Nephron (organoid): ENCODE measurements around the gene ST6GALNAC3.

ENCODE experiments used
- H3K27ac Mint-ChIP-seq, 3 experiments: 2 replicates each; pipeline ENCODE4 v1.8.0; 2020; ENCODE audit warnings: mixed read lengths in 3 of 3, mild to moderate bottlenecking in 2 of 3, moderate library complexity in 1 of 3
- H3K27me3 Mint-ChIP-seq: 2 replicates; pipeline ENCODE4 v1.8.0; 2021; ENCODE audit warnings: low read depth, mild to moderate bottlenecking, moderate library complexity, mixed read lengths
- H3K36me3 Mint-ChIP-seq: 2 replicates; pipeline ENCODE4 v1.8.0; 2020; ENCODE audit warnings: low read depth, mixed read lengths
- H3K4me1 Mint-ChIP-seq: 2 replicates; pipeline ENCODE4 v1.8.0; 2020; ENCODE audit warnings: mixed read lengths
- H3K4me3 Mint-ChIP-seq, 3 experiments: 2 replicates each; pipeline ENCODE4 v1.8.0; 2020; ENCODE audit warnings: mild to moderate bottlenecking in 3 of 3, mixed read lengths in 3 of 3, moderate library complexity in 2 of 3
- H3K9me3 Mint-ChIP-seq: 2 replicates; pipeline ENCODE4 v1.8.0; 2020; ENCODE audit warnings: mixed read lengths
- CTCF ChIP-seq, 3 experiments: fragments of 200-600 bp; sonication (generic); IDR thresholded peaks; one replicate each; pipeline ENCODE4 v1.5.0; 2021; ENCODE audit warnings: antibody characterized with exemption in 3 of 3; ENCODE audit not compliant: unreplicated experiment in 3 of 3

The ST6GALNAC3 gene

GRCh38 chr1:76508871-76509270 is 434.3 kb downstream of the ST6GALNAC3 start:
- TF ChIP-seq CTCF (IDR thresholded peaks at IDR 0.05; ENCODE audit: unreplicated experiment in 3 of 3): no peak
- Mint-ChIP-seq H3K9me3 (no peaks in the 10 kb centered on the region), H3K4me1 (peaks cover 25% of the 10 kb centered on the region), H3K4me3 (no peak overlapping the region), H3K27me3 (no peaks in the 10 kb centered on the region), H3K36me3 (peaks cover 3% of the 10 kb centered on the region), H3K27ac (no peak overlapping the region)

- peaks cover 28% of the 10 kb centered on the region for H3K4me1 Mint-ChIP-seq
- no peaks in the 10 kb centered on the region for H3K9me3 Mint-ChIP-seq
- peak overlapping the region in 2 of 3 experiments; percentile 6 to 56 for H3K27ac Mint-ChIP-seq
- H3K27me3 Mint-ChIP-seq: no peaks in the 10 kb centered on the region
- no peak overlapping the region for H3K4me3 Mint-ChIP-seq
- TF ChIP-seq CTCF (IDR thresholded peaks at IDR 0.05; ENCODE audit: unreplicated experiment in 3 of 3): no peak
- H3K36me3 Mint-ChIP-seq: peaks cover 3% of the 10 kb centered on the region
These were observed 436.4 kb downstream of the ST6GALNAC3 start for GRCh38 chr1:76510672-76511557.

- Mint-ChIP-seq H3K4me1 (peaks cover 31% of the 10 kb centered on the region), H3K27me3 (no peaks in the 10 kb centered on the region)
- TF ChIP-seq CTCF (IDR thresholded peaks at IDR 0.05; ENCODE audit: unreplicated experiment in 3 of 3): no peak
These were observed 437.1 kb downstream of the ST6GALNAC3 start for GRCh38 chr1:76511558-76512179.

GRCh38 chr1:76530953-76531352 is 456.4 kb downstream of the ST6GALNAC3 start:
- Mint-ChIP-seq H3K4me3 (no peak overlapping the region), H3K27me3 (no peaks in the 10 kb centered on the region), H3K27ac (no peak overlapping the region), H3K9me3 (no peaks in the 10 kb centered on the region), H3K36me3 (peaks cover 8% of the 10 kb centered on the region), H3K4me1 (peaks cover 13% of the 10 kb centered on the region)
- TF ChIP-seq CTCF (IDR thresholded peaks at IDR 0.05; ENCODE audit: unreplicated experiment in 3 of 3): no peak

More at GRCh38 chr1:76511558-76512179, 437.1 kb downstream of the ST6GALNAC3 start:
- Mint-ChIP-seq H3K9me3 (no peaks in the 10 kb centered on the region), H3K4me3 (no peak overlapping the region), H3K36me3 (peaks cover 3% of the 10 kb centered on the region), H3K27ac (peak overlapping the region; percentile 6 to 56 (median 24))

- Mint-ChIP-seq H3K36me3 (peaks cover under 1% of the 10 kb centered on the region), H3K27ac (no peak overlapping the region), H3K27me3 (no peaks in the 10 kb centered on the region), H3K4me1 (peaks cover 2% of the 10 kb centered on the region), H3K4me3 (no peak overlapping the region), H3K9me3 (peaks cover 21% of the 10 kb centered on the region)
- no peak for TF ChIP-seq CTCF (IDR thresholded peaks at IDR 0.05; ENCODE audit: unreplicated experiment in 3 of 3)
These were observed 467.1 kb downstream of the ST6GALNAC3 start for GRCh38 chr1:76541618-76542017.
